GM10847 (cell line): ENCODE data around the gene PCDH9.

Experiments used
- POLR2A ChIP-seq: IDR thresholded peaks from 2 replicates; pipeline ENCODE4 v1.6.1; 2011; ENCODE audit not compliant: insufficient read length; ENCODE audit errors: extremely low read depth

Gene PCDH9

DNA sequence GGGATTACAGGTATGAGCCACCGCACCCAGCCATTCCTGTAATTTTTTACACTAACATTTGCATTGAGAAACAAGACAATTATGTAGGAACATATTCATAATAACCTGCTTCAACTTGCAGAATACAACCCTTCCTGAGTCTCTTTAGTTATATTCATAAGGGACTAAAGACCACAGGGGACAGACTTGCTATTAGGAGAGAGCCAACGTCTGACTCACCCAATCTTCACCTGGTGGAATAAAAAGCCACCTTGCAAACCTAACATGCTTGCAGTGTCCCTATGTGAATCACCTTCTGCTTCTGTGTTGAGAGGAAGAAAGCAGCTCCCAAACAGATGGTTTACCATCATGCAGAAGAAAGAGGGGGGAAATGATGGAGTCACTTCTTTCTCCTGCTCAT, 456.1 kb downstream of the PCDH9 start:
- TF ChIP-seq POLR2A, result no peak

DNA sequence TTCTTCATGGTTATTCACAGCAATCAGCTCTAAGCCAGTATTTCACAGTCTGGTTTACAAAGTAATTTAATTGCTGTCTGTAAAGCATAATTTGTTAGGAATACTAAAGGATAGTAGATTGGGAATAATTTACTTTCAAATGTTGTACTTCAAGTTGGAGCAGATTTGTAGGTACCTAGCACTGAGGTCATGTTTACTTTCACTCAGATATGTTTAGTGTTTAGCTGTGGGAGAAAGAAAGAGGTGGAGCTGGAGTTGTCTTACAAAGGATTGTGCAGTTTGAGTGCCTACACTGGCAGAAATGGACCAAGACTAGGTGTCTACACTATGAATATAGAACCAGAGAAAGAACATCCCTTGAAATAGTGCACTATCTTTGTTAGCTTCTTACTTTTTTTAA, 464.6 kb downstream of the PCDH9 start:
- no peak for TF ChIP-seq POLR2A

DNA sequence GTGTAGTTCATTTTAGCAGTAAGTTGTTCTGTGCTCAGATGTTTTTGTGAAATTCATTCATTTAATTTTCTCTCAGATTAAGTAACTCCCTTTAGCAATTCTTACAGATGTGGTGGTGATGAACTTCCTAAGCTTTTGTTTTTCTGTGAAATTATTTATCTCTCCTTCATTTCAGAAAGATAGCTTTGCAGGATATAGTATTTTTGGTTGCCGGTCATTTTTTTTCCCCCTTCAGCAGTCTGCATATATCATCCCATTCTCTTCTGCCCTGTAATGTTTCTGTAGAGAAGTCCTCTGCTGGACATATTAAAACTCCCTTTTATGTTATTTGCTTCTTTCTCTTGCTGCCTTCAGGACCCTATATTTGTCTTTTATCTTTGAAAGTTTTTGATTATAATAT, 470.2 kb downstream of the PCDH9 start:
- TF ChIP-seq POLR2A, result no peak

DNA sequence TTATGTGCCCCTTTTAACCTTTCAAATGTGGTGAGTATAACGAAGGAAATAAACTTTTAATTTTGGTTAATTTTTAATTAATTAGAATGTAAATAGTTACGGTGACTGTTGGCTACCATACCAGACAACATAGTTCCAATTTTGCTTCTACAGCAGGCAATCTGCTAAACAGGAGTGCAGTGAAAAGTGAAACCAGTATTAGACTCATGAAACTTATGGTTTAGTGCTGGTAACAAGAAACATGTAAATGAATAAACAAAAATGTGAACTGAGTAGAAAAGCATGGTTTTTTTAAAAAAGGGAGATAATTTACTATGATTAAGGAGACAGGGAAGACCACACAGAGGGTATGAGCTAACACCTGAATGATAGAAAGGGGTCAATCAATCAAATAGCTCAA, 478.4 kb downstream of the PCDH9 start:
- TF ChIP-seq POLR2A, result no peak

DNA sequence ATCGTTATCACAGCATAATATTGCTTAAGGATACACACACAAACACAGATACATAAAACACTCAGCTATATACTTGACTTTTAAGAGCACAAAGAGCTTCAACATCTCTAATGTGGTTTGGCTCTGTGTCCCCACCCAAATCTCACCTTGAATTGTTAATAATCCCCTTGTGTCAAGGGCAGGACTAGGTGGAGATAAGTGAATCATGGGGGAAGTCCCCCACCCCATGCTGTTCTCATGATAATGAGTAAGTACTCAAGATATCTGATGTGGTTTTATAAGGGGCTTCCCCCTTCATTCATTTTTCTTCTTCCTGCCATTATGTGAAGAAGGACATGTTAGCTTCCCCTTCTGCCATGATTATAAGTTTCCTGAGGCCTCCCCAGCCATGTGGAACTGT, 481.4 kb downstream of the PCDH9 start:
- TF ChIP-seq POLR2A, result no peak

DNA sequence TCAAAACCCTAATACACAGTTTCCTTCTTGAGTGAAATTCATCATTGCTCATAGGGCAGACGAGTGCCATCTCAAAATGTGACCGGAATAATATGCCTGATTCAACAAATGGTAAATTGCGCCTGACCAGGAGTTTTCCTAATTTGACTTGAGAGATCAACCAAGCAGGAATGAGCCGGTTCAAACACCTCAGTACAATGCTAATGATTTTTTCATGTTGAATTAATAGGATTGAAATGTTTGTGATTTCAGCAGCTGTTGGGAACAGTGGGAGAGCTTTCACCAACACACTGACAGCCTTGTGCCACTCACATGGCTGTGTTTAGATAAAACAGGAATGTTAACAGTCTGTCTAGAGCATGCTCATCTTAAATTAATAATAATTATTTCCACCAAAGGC, 484.8 kb downstream of the PCDH9 start:
- no peak for TF ChIP-seq POLR2A

DNA sequence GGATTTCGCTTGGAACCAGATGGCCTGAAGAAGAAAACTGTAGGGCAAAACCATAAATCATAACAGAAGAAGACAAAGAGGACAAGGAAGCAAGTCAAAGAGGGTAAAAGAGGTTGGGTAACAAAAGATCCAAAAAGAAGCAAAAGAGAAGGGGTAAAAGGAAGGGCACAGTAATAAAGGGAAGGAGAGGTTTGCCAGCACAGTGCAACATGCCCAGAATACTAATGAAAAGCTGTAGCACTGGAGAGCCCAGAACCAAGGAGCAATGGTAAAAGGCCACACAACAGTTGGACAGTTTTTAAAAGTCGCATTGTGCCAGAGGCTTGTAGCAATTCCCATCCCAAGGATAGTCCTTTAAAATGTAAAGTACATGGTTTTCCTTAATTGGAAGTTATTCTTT, 506.6 kb downstream of the PCDH9 start:
- TF ChIP-seq POLR2A, result no peak

DNA sequence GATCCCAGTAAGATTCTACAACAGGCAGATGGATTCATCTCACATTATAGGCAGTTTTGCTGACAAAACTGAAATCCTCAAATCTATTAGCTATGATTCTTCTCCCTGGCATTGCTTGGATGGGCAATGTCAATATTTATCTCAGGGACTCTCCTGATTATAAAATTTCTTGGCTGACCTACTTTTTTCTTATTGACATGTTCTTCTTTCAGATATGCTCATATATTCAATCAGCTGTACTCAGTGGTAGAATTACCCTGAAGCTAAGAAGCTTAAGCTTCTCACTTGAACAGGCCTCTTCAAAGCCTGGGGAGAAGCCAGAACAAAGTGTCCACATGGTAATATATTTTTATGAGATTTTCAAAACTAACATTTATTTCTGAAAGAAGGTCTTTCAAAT, 513.6 kb downstream of the PCDH9 start:
- TF ChIP-seq POLR2A, result no peak

DNA sequence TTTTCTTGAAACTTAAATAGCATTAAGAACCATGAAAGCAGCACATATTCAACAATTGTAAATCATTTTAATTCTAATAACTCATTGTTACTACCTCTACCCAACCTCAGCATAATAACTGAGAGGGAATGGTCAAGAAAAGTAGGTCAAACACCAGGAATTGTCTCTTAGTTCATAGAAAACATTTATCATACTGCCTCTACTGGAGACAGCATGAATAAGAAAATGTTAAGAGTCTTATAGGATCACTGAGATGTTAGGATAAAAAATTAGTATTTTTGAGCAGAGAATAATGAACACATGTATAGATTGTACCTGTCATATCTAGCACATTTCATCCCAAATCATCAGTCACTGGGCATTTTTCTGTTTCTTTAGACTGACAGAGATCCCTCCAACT, 515.3 kb downstream of the PCDH9 start:
- no peak for TF ChIP-seq POLR2A

DNA sequence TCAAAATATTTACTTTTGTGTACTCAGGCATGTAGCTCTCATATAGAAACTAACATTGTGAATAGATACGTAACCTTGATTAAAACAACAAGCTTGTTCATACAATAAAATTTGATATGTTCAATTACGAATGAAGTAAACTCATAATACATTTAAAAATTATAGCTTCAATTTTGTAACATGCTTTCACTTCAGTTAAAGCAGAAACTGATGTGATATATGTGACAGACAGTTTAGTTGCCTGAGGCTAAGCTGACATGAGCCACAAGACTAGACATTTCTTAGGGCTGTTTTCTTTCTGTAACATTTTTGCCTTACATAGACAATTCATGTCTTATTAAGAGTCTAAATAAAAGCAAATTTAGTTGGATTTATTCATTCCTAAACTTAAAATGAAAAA, 526.0 kb downstream of the PCDH9 start:
- TF ChIP-seq POLR2A, result no peak

DNA sequence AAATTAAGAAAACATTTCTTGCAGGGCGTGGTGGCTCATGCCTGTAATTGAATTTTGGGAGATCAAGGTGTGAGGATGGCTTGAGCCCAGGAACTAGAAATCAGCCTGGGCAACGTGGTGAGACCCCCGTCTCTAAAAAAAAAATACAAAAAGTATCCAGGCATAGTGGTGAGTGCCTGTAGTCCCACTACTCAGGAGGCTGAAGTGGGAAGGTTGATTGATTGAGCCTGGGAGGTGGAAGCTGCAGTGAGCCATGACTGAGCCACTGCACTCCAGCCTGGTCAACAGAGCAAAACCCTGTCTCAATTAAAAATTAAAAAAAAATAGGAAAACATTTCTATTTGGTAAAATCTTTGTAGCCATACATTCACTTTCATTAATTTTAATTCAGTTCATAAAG, 526.5 kb downstream of the PCDH9 start:
- no peak for TF ChIP-seq POLR2A

DNA sequence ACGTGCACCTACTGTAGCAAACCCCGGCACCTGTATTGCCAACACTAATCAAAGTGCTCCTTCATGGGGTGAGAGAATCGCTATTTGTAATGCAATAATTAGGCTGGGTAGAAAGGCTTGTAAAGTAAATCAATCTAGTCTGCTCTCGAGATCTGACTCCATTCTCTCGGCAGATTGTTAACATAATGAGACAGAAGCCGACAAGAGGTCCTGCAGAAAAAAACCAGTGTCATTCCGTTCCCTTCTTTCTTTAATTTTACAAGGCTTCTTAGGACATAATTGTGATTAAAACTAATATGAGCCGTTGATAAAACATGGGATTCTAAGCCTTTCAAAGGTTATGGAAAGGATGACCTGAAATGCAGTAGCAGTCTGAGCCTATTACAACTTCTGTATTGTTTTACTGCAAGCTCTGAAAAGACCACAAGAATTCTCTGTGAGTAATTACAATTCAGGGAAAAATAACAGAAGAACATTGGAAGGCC, 530.0 kb downstream of the PCDH9 start:
- TF ChIP-seq POLR2A, result no peak

DNA sequence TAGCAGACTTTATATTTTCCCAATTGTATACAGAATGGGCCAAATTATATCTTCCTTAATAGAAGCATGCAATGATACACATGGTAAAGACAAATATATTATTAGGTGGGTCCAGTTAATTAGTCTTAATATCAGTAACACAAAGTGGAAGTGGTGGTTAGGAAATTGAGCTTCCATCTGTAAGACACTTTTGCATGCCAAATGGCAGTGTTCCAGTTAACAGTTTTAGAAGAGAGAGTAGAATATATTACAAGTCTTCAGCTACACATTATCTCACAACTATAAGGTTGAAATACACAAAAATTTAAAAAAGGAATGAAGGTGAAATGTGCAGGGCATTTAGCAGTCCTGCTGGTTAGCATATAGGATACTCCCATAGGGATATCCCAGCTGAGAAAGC, 536.5 kb downstream of the PCDH9 start:
- TF ChIP-seq POLR2A, result no peak

DNA sequence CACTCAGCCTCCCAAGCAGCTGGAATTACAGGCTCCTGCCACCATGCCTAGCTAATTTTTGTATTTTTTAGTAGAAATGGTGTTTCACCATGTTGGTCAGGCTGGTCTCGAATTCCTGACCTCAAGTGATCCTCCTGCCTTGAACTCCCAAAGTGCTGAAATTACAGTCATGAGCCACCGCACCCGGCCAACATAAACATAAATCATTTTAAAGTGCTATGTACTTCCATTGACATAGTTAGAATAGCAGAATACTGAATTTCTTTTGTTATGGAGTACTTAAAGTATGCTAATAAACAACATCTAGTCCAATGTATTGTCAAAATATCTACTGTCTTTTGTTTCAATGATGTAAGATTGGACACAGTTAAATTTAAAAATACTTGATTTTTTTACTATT, 539.0 kb downstream of the PCDH9 start:
- TF ChIP-seq POLR2A, result no peak

DNA sequence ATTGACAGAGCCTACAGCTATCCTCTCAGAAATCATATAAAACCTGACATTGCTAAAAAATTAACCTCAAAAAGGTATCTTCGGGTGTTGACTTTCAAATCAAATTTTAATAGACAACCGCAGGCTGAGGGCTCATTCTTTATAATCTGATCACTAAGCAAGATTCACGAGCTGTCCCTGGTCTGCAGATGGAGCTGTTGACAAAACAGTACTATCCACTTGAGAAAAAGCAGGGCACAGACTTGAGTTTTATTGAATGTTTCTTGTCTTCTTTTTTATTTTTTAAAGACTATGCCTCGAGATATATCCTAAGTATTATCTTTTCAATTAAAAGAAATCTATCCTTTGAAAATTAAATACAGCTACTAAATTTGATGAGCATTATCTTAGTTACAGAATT, 540.5 kb downstream of the PCDH9 start:
- no peak for TF ChIP-seq POLR2A

DNA sequence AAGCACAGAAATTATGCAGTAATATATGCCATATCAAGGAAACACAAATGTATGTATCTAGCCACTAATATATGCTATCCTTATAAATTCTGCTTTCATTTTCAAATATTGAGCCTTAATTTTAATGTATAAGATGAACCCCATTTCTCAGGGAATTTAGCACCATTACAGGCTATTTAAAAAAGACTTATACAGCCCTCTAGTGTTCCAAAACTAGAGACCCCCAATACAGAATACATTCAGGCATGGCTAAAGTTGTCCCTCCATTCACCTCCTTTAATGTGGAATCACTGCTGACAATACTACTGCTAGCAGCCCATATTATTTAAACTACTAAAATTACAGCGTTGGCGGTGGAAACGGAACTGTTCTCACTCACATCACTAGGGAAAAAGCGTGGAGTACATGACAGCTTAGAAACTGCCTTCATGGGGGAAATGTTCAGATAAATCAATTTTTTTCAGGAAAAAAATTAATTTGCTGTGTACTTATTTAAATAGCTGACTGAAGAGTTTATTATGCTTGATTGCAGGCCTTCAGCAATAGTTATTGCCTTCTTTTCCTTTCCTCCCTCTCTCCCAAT, 541.0 kb downstream of the PCDH9 start:
- no peak for TF ChIP-seq POLR2A

DNA sequence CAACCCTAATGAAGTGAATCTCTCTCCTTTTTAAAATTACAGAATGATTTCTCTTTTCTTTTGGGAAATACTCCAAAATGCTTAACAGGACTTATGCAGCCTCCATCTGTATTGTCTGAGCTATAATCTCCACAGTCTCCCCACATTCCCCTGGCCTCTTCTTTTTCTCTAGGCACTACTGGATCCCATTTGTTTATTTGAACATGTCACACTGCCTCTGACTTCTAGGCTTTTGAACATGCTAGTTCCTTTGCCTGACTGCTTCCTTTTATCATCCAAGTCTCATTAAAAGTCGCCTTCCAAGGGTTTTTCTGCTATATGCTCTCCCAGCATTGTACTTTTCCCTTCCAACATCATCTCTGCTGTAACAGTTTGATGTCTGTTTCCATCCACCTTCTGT, 548.7 kb downstream of the PCDH9 start:
- TF ChIP-seq POLR2A, result no peak

DNA sequence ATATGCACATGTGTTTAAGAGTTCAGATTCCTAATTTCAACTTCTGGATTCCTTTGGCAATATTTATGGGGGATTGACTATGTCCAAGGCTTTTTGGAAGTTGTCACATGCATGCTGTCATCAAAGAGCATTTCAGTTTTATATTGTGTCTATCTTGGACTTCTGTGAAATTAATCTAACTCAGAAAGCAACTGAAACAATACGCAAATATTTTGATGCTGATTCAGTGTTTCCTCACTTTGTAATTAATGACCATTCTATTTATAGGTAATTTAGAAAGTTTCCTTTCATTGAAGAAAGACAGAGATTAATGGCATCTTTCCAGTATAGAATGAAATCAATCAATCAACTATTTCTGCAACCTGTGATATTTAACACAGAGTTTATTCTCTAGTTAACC, 550.1 kb downstream of the PCDH9 start:
- TF ChIP-seq POLR2A, result no peak
